ENCODE measurements around the gene PTPN14. TPM values are rescaled to one million over a fixed set of nuclear protein-coding genes. Genes with fewer than 3 reads are reported as not detected.
A peak's percentile ranks its signal among the peaks of the same experiment; 100 is the strongest.

The PTPN14 gene
- total RNA-seq, 4 donors from 2014 or later, result 59.4 to 118 (median 66.1) TPM

GRCh38 chr1:214550857-214551435 is 456 bp downstream of the PTPN14 start:
- no peak for TF ChIP-seq POLR2A (IDR thresholded peaks at IDR 0.05)
- TF ChIP-seq CTCF (IDR thresholded peaks at IDR 0.05), result no peak
- 1% methylated on average over 33 to 50 of the region's 57 CpGs for whole genome bisulfite sequencing, 2 donors
- H3K4me3 ChIP-seq (ENCODE audit: low read depth, poor library complexity, severe bottlenecking), result peak overlapping the region; percentile 74
- intact Hi-C loops (cut with DNase I; ENCODE audit: low total_unique reads), result no loop called here
- peak; percentile 37 to 87 for DNase-seq (ENCODE audit: low spot score in 2 of 2)

- no peak for TF ChIP-seq CTCF (IDR thresholded peaks at IDR 0.05)
- no peak for TF ChIP-seq POLR2A (IDR thresholded peaks at IDR 0.05)
- intact Hi-C loops (cut with DNase I; ENCODE audit: low total_unique reads), result no loop called here
- DNase-seq (ENCODE audit: low spot score in 2 of 2), result no peak
- WGBS, 2 donors, result 23 to 25% methylated on average over 20 to 24 of the region's 24 CpGs
- H3K4me3 ChIP-seq (ENCODE audit: low read depth, poor library complexity, severe bottlenecking), result peak overlapping the region; percentile 74
Measured at GRCh38 chr1:214550013-214550856, 1.2 kb downstream of the PTPN14 start.

GRCh38 chr1:214549604-214550003 is 1.8 kb downstream of the PTPN14 start:
- TF ChIP-seq POLR2A (IDR thresholded peaks at IDR 0.05), result no peak
- no peak for TF ChIP-seq CTCF (IDR thresholded peaks at IDR 0.05)
- no peak overlapping the region for H3K4me3 ChIP-seq (ENCODE audit: low read depth, poor library complexity, severe bottlenecking)
- intact Hi-C loops (cut with DNase I; ENCODE audit: low total_unique reads), result no loop called here
- 22 to 35% methylated on average over 7 of the region's 7 CpGs for WGBS, 2 donors
- no peak for DNase-seq (ENCODE audit: low spot score in 2 of 2)

- TF ChIP-seq POLR2A (IDR thresholded peaks at IDR 0.05) (no peak), CTCF (IDR thresholded peaks at IDR 0.05) (no peak)
- 21% methylated on average over 2 of the region's 2 CpGs for WGBS, 2 donors
- intact Hi-C loops (cut with DNase I; ENCODE audit: low total_unique reads), result no loop called here
- no peak overlapping the region for H3K4me3 ChIP-seq (ENCODE audit: low read depth, poor library complexity, severe bottlenecking)
- no peak for DNase-seq (ENCODE audit: low spot score in 2 of 2)
Measured at GRCh38 chr1:214548988-214549387, 2.4 kb downstream of the PTPN14 start.

GRCh38 chr1:214548271-214548670 is 3.1 kb downstream of the PTPN14 start:
- intact Hi-C loops (cut with DNase I; ENCODE audit: low total_unique reads), result no loop called here
- no peak overlapping the region for H3K4me3 ChIP-seq (ENCODE audit: low read depth, poor library complexity, severe bottlenecking)
- WGBS, 2 donors, result 66 to 71% methylated on average over 4 of the region's 4 CpGs
- no peak for DNase-seq (ENCODE audit: low spot score in 2 of 2)
- TF ChIP-seq CTCF (IDR thresholded peaks at IDR 0.05) (no peak), POLR2A (IDR thresholded peaks at IDR 0.05) (no peak)

All from lower leg skin (tissue), 4 donors.